Suprapubic skin (tissue), 3 donors: ENCODE data around the gene ZNF468.

Experiments used
- CTCF ChIP-seq, 2 donors: fragments of 200-600 bp in 1 of 2; fragments of 450-650 bp in 1 of 2; sonication (generic) in 1 of 2; IDR thresholded peaks; one replicate each; pipeline ENCODE4 v1.5.1; 2016 to 2019; ENCODE audit warnings: antibody characterized with exemption in 2 of 2, mild to moderate bottlenecking in 1 of 2, moderate library complexity in 1 of 2
- POLR2AphosphoS5 ChIP-seq, 3 donors: sonication (generic); formaldehyde crosslinking; IDR thresholded peaks; one replicate each; pipeline ENCODE4 v1.6.1; 2017; ENCODE audit warnings: antibody characterized with exemption in 3 of 3

- TF ChIP-seq CTCF (IDR thresholded peaks at IDR 0.05) = no peak
- TF ChIP-seq POLR2AphosphoS5 (IDR thresholded peaks at IDR 0.05) = no peak
Observed at GRCh38 chr19:52871466-52871865, 14.0 kb upstream of the ZNF468 start.
